Fibroblast of peridontal ligament (primary cell): ENCODE measurements around the gene UBE2S.
"Not testable (repeated sequence)": the region's sequence is repeated elsewhere in the genome, so short reads cannot be mapped to it uniquely, and the experiment has no call there.

Experiments
- DNase-seq: peaks from one replicate; pipeline ENCODE4 v3.0.0-alpha.2; 2010; ENCODE audit errors: extremely low read depth

Gene UBE2S

DNA sequence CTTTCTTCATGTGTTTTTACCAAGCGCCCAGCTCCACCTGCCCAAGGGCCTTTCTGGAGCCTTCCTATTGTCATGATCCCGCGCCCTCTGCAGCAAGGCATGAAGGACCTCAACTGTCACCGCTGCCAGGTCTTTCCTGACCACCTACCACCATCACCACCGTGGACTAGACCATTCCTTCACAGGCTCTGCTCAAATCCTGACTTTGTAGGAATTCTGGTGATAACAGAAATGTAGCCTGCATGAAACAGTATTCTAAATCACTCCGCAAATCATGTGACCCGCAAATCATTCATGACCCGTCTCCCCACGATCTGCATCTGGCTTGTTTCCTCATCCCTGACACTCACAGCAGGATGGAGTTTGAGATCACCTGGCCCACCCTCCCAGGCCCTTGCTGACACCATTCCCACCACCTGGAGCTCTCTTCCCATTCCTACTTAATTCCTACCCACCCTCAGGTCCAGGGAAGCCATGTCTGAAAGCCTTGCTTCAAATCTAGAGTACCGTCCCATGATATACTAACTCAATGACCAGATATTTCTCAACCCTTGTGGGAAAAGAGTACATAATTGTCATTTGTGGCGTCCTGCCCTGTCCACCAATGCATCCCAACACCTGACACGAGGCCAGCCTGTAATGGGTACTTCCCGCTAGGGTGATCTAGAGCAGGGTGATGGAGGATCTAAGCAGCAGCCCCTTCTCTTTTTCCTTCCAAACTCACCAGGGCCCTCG is 1.3 kb downstream of the UBE2S start:
- no peak for DNase-seq

DNA sequence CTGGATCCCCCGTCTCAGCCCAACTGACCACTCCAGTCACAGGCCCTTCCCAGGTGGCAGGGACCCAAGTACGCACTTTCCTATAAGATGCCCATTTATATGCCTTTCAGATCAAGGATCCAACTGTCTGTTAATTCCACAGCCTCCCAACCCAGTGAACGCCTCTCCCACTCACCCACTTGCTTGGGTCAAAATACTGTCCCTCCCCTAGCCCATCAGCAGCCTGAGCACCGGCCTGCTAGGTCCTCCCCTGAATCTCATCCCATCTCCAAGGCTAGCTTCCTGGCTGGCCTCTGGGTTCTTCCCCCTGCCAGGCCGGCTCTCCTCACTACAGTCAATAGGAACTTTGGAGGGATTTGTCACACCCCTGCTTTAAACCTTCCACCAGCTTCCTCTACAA is 1.9 kb downstream of the UBE2S start:
- no peak for DNase-seq

DNA sequence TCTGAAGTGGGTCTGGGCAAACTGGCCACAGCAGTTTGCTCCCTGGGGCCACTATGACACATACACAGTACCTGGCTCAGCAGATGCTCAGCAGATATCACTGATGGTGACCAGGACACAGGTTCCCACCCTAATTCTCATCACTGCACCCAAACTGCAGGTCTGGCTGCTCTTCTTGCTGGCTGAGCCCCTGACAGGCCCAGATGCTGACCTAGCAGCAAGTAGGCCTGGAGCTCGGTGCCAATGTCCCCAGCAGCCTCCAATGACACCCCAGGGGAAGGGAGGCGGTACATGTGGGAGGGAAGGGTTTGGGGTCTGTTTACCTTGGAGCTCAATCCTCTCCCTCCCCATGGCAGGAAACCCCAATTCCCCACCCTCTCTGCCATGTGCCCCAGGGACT is 5.1 kb downstream of the UBE2S start:
- DNase-seq: no peak

DNA sequence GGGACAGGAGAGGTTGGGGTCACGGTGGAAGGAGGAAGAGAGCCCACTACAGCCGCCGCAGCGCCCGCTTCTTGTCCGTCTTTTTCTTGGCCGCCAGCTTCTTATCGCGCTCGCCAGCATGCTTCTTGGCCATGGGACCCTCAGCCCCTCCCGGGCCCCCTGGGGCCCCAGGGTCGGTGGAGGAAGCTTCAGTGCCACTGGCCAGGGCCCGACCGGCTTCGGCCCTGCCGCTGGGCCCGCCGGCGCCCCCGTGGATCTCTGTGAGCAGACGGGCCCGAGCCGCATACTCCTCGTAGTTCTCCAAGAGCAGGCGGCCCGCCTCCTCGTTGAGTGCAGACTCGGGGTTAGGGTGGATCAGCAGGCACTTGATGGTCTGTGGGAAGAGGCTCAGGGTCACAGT is 6.2 kb downstream of the UBE2S start:
- not testable (repeated sequence) for DNase-seq

DNA sequence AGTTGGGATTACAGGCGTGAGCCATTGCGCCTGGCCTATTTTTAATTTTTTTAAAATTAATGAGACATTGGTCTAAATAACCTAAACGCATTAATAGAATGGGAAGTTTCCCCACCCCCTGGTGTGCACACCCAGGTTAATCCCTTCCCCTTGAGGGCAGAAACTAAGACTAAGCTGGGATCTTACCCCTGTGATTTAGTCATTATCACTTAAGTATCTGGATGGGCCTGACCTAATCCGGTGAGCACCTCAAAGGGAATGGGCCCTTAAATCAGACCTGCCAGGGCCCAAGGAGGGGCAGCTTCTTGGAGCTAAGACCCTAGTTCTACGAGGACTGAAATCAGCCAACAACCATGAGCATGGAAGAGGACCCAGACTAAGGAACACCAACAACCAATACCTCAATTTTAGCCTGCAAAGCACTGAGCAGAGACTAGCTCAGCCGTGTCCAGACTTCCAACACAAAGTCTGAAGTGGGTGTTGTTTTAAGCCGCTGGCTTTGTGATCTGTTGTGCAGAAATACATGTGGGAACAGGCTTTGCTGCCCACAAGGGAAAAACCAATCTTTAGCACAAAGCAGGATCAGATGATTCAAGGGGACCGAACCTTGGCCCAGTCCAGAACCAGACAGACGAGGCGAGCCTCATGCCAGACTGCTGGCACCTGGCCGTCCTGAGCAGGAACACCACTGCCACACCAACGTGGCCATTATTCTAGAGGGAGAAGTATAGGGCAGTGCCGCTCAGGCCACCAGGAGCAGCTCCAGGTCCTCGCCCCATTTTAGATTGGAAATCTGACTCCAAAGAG is 7.1 kb downstream of the UBE2S start:
- DNase-seq: no peak

DNA sequence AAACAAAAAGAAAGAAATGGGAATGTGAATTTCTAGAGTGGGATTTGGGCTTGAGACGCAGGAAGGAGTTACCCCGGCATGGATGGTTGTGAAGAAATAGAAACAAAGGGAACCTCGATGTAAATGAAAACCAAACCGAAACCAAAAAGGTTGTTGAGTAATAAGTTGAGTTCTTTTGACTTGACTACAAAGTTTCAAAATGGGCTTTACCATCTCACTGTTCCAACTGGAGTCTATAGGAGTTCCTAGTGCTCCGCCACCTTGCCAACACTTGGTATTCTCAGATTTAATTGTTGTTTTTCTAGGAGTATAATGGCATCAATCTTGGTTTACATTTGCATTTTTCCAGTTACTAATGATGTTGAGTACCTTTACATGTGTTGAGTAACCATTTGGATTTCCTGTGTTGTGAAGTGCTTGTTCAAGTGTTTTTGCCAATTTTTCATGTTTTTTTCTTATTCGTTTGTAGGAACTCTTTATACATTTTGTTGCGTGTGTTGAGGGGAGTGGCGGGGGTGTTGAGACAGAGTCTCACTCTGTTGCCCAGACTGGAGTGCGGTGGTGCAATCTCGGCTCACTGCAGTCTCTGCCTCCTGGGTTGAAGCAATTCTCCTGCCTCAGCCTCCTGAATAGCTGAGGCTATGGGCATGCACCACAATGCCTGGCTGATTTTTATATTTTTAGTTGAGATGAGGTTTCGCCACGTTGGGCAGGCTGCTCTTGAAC is 9.2 kb downstream of the UBE2S start:
- DNase-seq: no peak

DNA sequence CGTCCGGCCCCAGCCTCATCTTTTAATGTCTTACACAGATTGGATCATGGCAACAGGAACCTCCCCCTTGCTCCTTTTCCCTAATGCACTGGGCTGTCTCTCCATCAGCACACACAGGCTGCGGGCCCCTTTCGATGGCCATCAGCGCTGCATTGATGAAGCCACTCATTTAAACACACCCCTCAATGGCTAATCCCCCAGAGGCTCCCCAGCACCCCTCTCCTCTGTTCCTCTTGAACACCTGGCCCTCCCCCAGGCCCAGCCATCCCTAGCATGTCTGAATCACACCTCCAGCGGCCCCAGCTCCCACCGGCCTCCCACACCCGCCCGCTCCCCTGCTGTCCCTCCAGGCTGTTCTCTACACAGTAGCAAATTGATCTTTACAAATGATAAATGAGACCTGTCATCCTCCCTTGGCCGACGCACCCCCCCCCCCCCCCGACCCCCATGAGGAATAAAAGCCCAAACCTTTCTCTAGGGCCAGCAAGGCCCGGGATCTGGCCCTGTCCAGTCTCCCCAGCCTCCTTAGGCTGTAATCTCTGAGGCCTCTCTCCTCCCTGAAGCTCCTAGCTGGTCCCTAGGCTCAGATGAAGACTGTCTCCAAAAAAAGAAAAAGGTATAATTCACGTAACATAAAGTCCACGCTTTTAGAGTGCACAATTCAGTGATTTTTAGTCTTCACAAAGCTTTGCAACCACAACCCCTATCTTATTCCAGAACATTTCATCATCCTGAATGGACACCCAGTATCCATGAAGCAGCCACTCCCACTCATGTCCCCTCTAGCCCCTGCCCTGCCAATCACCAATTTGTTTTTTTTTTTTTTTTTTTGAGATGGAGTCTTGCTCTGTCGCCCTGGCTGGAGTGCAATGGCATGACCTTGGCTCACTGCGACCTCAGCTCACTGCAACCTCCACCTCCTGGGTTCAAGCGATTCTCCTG is 14.5 kb downstream of the UBE2S start:
- DNase-seq: no peak

DNA sequence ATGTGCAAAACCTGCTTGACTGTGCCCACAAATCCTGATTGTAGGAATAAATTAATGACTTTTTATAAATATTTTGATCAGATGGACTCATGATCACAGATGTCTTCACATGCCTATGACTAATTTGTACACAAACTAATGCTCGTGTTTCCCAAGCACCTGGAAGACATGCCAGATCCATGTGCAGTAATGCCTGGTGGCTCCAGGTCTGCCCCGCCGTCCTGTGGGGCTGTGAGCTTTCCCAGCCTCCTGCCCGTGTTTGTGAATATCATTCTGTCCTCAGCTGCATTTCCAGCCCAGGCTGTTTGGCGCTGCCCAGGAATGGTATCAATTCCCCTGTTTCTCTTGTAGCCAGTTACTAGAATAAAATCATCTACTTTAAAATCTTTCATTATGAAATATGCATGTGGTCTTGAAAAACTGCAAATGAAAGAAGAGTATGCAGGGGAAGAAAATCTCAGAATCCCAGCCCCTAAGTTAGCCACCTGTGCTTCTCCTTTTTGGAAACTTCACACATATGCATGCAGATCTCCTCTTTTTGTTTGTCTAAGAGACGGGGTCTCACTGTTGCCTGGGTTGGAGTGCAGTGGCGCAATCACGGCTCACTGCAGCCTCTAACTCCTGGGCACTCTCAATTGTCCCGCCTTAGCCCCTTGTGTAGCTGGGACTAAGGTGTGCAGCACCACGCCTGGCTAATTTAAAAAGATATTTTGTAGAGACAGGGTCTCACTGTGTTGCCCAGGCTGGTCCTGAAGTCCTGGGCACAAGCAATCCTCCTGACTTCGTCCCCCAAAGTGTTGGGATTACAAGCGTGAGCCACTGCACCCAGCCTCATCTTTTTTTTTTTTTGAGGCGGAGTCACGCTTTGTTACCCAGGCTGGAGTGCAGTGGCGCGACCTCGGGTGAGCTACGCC is 15.6 kb downstream of the UBE2S start:
- DNase-seq: no peak

DNA sequence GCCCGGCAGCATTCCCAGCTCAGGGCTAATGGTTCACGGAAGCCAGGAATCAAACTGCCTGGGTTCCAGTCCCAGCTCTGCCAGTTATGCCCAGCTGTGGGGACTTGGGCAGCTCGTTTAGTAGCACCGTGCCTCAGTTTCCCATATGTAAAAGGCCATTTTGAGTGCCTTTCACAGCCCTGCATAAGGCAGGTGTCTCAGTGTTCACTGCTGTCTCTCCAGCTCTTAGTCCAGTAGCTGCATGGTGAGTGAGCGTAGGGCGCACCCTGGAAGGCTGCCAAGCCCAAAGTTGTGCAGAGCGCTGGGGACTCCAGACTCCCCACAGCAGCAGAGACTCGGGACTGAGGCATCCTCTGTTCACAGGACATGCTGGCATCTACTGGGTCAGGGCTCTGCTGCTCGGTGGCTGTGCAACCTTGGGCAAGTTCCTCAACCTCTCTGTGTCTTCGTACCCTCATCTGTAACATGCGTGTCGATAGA is 16.4 kb downstream of the UBE2S start:
- no peak for DNase-seq

DNA sequence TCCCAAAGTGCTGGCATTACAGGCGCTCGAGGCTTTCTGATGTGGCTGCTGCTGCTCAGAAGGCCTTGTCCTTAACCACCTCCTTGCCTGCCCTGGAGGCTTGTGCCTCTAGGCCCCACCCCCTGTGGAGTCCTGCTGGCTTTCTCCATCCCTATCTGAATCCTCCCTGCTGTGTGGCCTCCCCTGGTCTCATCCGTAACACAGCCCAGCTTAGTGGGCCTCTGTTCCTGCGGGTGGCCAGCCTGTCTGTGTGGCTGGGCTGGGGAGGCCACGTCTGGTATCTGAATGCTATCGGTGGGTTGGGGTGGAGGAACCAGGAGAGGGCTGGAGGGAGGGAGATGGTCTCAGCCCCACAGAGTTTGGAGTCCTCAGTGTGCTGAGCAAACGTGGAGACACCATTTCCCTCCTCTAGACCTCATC is 17.1 kb downstream of the UBE2S start:
- DNase-seq: no peak

DNA sequence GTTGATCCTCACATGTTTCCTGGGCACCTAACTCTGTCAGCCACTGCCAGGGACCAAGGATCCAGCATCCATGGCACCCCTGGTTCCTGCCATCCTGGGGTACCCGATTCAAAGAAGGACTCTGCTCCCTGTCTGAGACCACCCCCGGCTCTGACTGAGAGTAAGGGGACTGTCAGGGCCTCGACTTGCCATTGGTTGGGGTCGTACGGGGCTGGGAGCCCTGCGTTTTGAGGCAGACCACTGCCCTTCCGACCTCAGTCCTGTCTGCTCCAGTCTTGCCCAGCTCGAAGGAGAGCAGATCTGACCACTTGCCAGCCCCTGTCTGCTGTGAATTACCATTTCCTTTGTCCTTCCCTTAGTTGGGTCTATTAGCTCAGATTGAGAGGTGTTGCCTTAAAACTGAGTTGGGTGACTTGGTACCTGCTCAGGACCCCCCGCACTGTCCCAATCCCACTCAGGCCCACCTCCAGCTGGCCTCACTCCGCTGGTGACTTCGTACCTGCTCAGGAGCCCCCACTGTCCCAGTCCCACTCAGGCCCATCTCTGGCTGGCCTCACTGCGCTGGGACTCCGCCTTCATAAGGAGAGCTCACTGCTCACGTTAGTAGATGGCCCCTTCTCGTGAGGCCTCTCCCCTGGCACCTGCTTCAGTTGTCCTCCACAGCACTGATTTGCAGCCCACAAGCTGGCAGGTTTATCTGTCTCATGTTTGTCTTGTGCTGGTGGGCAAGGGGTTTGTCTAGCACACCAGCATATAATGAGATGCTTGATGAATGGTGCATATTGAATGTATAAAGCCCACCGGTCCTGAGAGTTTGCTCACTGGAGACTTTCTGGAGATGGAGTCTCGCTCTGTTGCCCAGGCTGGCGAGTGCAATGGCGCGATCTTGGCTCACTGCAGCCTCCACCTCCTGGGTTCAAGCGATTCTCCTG is 17.9 kb downstream of the UBE2S start:
- DNase-seq: no peak

DNA sequence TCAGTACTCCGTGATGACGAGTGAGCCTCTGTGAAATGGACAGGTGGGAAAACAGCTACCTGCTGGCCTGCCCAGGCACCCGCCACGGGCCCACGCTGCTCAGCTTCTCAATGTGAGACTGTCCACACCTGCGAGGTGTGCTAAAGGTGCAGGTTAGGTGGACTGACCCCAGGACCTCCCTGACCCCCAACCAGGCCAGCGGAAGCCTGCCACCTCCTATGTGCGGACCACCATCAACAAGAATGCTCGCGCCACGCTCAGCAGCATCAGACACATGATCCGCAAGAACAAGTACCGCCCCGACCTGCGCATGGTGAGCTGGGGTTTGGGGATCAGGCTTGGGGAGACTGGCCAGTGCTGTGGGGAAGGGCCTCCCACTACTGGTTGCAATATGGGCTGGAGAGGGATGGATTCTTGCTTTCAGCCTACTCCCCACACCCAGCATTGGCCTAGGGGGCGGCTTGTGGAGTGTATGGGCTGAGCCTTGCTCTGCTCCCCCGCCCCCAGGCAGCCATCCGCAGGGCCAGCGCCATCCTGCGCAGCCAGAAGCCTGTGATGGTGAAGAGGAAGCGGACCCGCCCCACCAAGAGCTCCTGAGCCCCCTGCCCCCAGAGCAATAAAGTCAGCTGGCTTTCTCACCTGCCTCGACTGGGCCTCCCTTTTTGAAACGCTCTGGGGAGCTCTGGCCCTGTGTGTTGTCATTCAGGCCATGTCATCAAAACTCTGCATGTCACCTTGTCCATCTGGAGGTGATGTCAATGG is 19.7 kb downstream of the UBE2S start:
- no peak for DNase-seq

DNA sequence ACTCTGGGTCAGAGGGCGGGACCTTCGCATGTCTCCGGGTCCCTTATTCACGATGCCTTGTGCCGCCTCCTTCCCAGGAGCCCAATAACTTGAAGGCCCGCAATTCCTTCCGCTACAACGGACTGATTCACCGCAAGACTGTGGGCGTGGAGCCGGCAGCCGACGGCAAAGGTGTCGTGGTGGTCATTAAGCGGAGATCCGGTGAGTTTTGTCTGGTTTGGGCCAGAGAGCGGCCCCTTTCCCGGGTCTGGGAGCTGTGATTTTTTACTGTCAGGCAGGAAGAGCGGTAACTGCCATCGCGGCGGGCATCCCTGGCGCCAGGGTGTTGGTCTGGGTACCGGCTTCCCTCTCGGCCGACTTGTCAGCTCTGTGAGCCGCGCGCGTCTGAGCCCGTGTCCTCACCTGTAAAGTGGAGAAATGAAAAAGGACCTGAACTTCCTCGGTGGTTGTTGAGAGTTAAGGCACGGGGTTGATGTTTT is 21.1 kb downstream of the UBE2S start:
- no peak for DNase-seq

DNA sequence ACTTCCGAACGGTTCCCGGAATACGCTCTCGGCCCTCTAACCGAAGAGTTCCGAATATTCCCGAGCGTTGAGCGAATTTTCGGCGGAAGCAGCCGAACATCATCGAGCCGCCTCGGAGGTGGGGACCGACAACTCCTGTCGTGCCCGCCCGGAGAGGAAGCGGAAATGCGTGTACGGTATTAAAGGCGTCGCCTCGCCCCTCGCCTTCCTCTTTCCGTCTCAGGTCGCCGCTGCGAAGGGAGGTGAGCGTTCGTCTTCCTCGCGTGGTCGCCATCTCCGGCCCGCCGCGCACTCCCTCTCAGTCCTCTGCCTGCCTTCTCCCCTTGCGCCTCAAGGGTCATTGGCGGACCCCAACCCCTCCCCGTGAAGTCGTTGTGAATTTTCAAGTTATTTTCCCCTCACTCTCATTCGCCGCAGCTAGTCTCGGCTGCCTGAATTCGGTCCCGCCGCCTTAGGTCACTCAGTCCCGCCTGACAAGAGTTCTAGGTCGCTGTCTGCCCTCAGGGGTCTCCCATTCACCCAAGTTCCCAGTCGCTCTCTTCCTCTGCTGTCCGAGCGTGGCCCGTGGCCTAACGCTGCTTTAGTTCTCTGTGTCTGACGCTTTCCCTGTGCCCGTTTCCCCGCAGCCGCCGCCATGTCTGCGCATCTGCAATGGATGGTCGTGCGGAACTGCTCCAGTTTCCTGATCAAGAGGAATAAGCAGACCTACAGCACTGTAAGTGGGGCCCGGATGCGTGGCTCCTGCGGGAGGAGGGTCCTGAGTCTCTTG is 21.7 kb downstream of the UBE2S start, which contains the start of gene RPL28:
TSS of gene RPL28 (plus strand) at position 209 of the 769 bp plus-strand sequence. CDS start at position 635, 426 bp downstream.
- DNase-seq: peak; percentile 98

DNA sequence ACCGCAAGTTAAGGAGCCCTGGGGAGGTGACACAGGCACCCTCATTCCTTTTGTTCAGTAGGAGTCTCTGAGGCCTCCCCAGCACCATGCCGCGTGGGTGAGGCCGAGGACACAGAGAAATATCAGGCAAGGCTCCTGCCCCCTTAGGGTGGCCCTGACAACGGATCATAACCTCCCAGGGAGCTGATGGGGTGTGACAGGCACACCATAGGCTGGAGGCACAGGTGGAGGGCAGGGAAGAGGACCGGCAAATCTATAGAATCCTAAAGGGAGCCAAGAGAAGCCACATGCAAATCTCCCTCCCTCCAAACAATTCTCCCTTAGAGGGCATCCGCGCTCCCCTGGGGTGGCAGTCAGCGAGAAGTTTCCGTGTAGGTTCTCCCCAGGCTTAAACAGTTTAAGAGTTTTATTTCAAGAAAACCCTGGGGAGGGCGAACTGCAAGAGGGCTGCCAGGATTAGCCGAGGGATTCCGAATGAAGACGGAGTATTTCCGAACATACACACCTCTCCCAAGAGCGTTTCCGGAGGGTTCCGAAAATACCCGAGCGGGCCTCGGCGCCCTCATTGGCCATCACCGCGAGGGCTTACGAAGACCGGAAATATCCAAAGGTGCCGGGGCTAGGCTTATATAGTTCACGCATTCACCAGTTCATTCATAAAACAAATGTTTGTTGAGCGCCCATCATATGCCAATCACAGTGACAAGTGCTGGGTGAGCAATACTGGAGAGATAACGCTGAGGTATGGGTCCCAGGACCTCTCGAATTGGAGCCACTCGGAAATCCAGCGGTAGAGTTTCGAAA is 22.5 kb downstream of the UBE2S start:
- peak; percentile 96 for DNase-seq

DNA sequence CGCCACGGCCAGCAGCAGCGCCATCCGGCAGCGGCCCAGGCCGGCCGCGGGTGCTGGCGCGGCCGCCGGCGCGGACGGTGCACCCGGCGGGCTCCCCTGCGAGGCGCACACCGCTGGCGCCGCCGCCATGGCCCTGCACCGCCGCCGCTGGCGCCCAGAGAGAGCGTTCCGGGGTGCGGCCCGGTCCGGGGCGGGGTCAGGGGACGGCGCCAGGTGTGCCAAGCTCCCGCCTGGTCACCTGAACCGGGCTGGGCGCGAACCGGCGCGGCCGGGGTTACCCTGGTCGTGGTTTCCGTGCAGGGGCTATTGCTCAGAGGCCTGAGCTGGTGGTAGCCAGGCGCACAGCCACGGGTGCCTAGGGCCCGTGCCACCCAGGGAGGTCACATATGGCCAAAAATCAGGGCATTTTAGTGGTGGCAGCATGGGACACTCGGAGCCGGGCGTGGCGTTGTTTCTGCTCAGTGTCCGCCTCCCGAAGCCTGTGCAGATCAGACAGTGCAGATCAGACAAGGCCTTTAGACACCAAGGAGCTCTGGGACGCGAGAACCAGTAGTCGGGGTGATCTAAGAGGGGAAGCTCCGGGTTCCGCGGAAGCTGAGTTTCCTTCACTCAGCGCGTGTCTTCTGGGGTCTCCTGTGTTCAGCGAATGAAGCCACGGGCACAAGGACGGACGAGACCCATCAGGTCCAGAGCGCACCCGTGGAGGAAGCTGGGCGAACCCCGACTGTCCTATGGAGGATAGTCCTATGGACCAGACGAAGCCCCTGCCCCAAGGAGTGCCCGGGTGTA is 23.3 kb downstream of the UBE2S start, which contains the start of gene TMEM238:
TSS of gene TMEM238 (minus strand) at position 162 of the 789 bp plus-strand sequence. CDS start at position 129, 33 bp downstream.
- DNase-seq: no peak
